Neutrophil (primary cell): ENCODE results near the gene ITGA2B.

Source experiments
- H3K27ac ChIP-seq: fragments of 200-600 bp; sonication (generic); 2 replicates; pipeline ENCODE4 v1.5.1; 2016; ENCODE audit warnings: mild to moderate bottlenecking, moderate library complexity
- H3K27me3 ChIP-seq: fragments of 200-600 bp; sonication (generic); 2 replicates; pipeline ENCODE4 v1.6.0; 2016; ENCODE audit warnings: mild to moderate bottlenecking
- H3K36me3 ChIP-seq: fragments of 200-600 bp; sonication (generic); 2 replicates; pipeline ENCODE4 v1.5.1; 2017
- H3K4me1 ChIP-seq, 2 experiments: fragments of 200-600 bp in 1 of 2; sonication (generic) in 1 of 2; 1 replicate in 1 of 2; 2 replicates in 1 of 2; pipeline versions ENCODE4 v1.5.1 to v1.6.1; 2013 to 2016; ENCODE audit warnings: low read depth in 1 of 2, low read length in 1 of 2, mild to moderate bottlenecking in 1 of 2, moderate library complexity in 1 of 2; ENCODE audit not compliant: control insufficient read depth in 1 of 2, insufficient read depth in 1 of 2
- H3K4me3 ChIP-seq, 2 experiments: fragments of 200-600 bp in 1 of 2; sonication (generic) in 1 of 2; 1 replicate in 1 of 2; 2 replicates in 1 of 2; pipeline ENCODE4 v1.5.1; 2013 to 2016; ENCODE audit warnings: low read depth in 1 of 2, low read length in 1 of 2, mild to moderate bottlenecking in 1 of 2, moderate library complexity in 1 of 2
- H3K9me3 ChIP-seq: fragments of 200-600 bp; sonication (generic); 2 replicates; pipeline ENCODE4 v1.5.1; 2016
- TF ChIP-seq, protein P1 (sequence below): fragments of 200-600 bp; sonication (generic); IDR thresholded peaks from 2 replicates; pipeline ENCODE4 v1.5.1; 2016; ENCODE audit warnings: antibody characterized with exemption

ITGA2B gene

DNA sequence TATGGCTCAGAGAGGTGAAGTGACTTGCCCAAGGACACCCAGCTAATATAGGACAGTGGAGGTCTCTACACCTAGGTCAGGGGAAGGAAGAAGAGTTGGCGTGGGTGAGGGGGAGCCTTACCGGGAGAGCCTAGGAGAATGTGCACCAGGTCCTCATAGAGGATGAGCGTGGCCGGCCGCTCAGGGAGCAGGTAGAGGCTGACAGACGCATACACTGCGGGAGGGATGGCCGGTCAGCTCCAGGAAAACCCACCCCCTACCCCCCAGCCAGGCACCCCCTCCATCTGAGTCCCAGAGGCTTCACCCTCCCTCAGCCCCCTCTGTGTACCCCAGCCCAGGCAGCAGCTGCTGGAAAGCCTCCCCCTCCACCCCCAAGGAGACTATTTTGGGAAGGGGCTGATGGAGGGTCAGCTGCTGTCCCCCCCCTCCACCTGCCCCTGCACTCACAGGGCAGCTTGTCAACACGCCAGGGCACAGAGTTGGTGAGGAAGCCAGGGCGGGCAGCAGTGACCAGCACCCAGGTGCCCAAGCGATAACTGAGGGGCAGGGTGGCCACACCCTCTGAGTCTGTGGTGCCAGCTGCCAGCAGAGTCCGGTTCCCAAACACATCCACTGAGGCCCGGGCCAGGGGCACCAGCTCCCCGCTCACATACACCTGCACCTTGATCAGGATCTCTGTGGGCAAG is 29.8 kb downstream of the ITGA2B start:
- Histone ChIP-seq H3K27ac (no peak overlapping the region), H3K4me3 (no peak overlapping the region), H3K36me3 (no peaks in the 10 kb centered on the region), H3K4me1 (peaks cover 9 to 14% of the 10 kb centered on the region in 2 experiments), H3K9me3 (no peaks in the 10 kb centered on the region), H3K27me3 (peaks cover 80% of the 10 kb centered on the region)
- TF ChIP-seq, protein P1, sequence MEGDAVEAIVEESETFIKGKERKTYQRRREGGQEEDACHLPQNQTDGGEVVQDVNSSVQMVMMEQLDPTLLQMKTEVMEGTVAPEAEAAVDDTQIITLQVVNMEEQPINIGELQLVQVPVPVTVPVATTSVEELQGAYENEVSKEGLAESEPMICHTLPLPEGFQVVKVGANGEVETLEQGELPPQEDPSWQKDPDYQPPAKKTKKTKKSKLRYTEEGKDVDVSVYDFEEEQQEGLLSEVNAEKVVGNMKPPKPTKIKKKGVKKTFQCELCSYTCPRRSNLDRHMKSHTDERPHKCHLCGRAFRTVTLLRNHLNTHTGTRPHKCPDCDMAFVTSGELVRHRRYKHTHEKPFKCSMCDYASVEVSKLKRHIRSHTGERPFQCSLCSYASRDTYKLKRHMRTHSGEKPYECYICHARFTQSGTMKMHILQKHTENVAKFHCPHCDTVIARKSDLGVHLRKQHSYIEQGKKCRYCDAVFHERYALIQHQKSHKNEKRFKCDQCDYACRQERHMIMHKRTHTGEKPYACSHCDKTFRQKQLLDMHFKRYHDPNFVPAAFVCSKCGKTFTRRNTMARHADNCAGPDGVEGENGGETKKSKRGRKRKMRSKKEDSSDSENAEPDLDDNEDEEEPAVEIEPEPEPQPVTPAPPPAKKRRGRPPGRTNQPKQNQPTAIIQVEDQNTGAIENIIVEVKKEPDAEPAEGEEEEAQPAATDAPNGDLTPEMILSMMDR: no peak

DNA sequence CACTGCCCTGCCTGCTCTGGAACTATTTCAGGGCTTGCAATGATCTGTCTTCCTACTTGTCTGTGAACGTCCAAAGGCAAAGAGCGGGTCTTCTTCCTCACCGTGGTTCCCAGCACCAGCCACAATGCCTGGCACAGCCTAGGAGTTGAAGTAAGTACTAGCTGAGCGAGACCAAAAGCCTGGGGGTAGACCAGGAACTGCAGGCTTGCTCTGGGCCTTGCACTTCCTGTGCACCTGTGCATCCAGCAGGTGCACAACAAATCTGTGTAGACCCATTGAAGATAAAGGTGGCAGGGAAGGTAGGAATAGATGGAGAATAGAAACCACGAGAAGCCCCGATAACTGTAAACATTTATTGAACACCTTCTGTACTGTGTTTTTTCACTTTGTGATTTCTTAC is 30.4 kb downstream of the ITGA2B start:
- Histone ChIP-seq H3K9me3 (no peaks in the 10 kb centered on the region), H3K27ac (no peak overlapping the region), H3K36me3 (no peaks in the 10 kb centered on the region), H3K4me1 (peaks cover 12 to 14% of the 10 kb centered on the region in 2 experiments), H3K27me3 (peaks cover 76% of the 10 kb centered on the region), H3K4me3 (no peak overlapping the region)
- TF ChIP-seq, protein P1: no peak

DNA sequence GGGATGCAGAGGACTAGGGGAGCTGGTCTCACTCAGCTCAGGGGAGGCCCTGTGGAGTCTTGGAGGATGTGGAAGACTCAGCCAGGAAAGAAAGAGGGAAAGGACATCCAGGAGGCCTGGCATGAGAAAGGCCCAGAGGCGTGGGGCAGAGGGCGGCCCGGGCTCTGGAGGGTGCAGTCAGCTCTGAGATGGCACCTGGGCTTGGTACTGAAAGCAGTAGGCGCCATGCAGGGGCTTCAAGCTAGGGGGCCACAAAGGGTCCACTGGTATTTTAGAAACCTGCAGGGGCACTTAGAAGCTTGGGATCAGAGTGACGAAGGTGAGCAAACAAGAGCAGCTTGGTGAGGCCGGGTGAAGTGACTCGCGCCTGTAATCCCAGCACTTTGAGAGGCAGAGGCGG is 31.4 kb downstream of the ITGA2B start:
- TF ChIP-seq, protein P1: no peak

DNA sequence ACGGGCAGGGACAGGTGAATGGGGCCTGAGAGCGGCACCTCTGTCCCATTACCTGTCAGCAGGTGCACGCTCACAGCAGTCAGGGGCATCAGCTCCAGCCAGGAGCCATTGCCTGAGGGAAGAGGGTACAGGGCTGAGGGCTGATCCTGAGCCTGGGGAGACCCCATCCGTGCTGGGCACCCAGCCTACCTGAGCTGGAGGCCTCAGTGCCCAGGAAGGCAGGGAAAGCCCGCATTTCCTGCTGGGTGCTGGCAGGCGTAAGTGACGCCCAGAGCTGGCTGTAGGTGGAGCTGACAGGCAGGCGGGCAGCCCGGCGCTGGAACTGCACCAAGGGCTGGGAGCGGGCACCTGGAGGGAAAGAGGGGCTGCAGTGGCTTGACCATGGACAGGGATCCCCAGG is 33.2 kb downstream of the ITGA2B start:
- Histone ChIP-seq H3K9me3 (no peaks in the 10 kb centered on the region), H3K36me3 (peaks cover 23% of the 10 kb centered on the region), H3K27me3 (peaks cover 53% of the 10 kb centered on the region), H3K4me1 (peaks cover 7 to 19% of the 10 kb centered on the region in 2 experiments), H3K4me3 (no peak overlapping the region), H3K27ac (no peak overlapping the region)
- TF ChIP-seq, protein P1: no peak

More for the DNA sequence above, 31.4 kb downstream of the ITGA2B start:
- H3K27me3 ChIP-seq: peaks cover 71% of the 10 kb centered on the region
- H3K36me3 ChIP-seq: peaks cover 4% of the 10 kb centered on the region
- H3K4me1 ChIP-seq: peaks cover 13 to 14% of the 10 kb centered on the region in 2 experiments
- H3K4me3 ChIP-seq: no peak overlapping the region
- H3K9me3 ChIP-seq: no peaks in the 10 kb centered on the region
- no peak overlapping the region for H3K27ac ChIP-seq

DNA sequence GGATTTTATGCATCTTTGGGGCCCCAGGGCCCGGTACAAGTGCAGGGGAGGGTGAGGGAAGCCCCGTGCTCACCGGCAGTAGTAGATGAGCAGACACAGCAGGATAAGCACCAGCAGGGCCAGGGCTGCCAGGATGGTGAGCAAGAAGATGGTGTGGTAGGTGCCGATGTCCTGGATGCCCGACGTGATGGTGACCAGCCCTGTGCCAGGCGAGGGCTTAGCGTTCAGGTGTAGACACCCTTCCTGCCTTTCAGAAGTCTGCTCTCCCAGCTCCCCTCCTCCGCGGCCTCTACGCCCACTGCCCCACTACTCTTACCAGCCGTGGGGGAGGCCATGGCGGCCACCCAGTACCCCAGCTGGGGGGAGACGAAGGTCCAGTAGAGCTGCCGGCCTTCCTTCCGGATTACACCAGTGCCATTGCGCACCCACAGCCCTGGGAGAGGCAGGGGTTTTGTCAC is 33.8 kb downstream of the ITGA2B start:
- TF ChIP-seq, protein P1: no peak

More for the DNA sequence above, 33.8 kb downstream of the ITGA2B start:
- H3K4me1 ChIP-seq: peaks cover 10 to 20% of the 10 kb centered on the region in 2 experiments
- H3K36me3 ChIP-seq: peaks cover 28% of the 10 kb centered on the region
- H3K4me3 ChIP-seq: no peak overlapping the region
- peaks cover 47% of the 10 kb centered on the region for H3K27me3 ChIP-seq
- H3K9me3 ChIP-seq: no peaks in the 10 kb centered on the region
- H3K27ac ChIP-seq: no peak overlapping the region
